ENCODE data around the gene SLC49A4. TPM values are rescaled to one million over a fixed set of nuclear protein-coding genes. Genes with fewer than 3 reads are reported as not detected.

Gene SLC49A4
- polyA plus RNA-seq, 3 donors: 12.9 to 19.0 (median 18.6) TPM

DNA sequence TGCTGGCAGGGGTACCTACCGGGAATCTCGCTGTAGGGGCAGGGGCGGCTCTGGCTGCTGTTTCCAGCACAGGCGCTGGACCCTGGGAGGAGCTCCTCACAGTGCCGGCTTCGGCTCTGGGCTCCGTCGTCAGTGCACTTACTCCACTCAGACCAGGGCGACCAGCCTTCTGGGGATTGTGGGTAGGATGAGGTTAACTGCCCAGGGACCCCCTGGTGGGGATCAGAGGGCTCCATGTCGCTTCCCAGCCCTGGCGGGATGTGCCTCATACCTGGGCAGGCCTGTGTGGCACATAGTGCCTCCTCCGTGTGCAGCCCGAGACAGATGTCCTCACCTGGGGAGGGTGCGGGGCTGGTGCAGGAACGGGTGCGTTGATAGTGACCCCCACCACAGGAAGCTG is 117.0 kb downstream of the SLC49A4 start:
- H3K4me3 ChIP-seq (replicated peaks in 1 of 3; ENCODE audit: low read depth in 2 of 3, low read length in 3 of 3): no peak overlapping the region
- whole genome bisulfite sequencing (ENCODE audit: insufficient coverage): 97% methylated on average over 13 of the region's 16 CpGs
- DNase-seq: no peak
- no peaks in the 10 kb centered on the region for H3K4me1 ChIP-seq (ENCODE audit: control insufficient read depth in 1 of 2, insufficient read depth in 2 of 2, low read length in 2 of 2)
- no peak overlapping the region for H3K4me2 ChIP-seq (replicated peaks; ENCODE audit: extremely low read depth, low read length, poor library complexity, severe bottlenecking)
- peaks cover 0 to 33% of the 10 kb centered on the region in 2 donors for H3K27me3 ChIP-seq (ENCODE audit: control insufficient read depth in 2 of 2, insufficient read depth in 2 of 2, low read length in 2 of 2)
- no peak overlapping the region for H3K4me3 Mint-ChIP-seq
- intact Hi-C loops (cut with micrococcal nuclease): no loop called here
- H3K9ac ChIP-seq (ENCODE audit: insufficient read depth, low read length, poor library complexity, severe bottlenecking): no peak overlapping the region
- H3K9me3 Mint-ChIP-seq: peaks cover 0 to 2% (median 0%) of the 10 kb centered on the region in 7 donors
- H3K36me3 ChIP-seq (replicated peaks in 1 of 2; ENCODE audit: control insufficient read depth in 1 of 2, insufficient read depth in 2 of 2, low read length in 2 of 2): no peaks in the 10 kb centered on the region
- H3K27me3 Mint-ChIP-seq (ENCODE audit: low read depth in 3 of 3): peaks cover 12 to 44% (median 27%) of the 10 kb centered on the region in 3 donors
- no peaks in the 10 kb centered on the region for H3K4me1 Mint-ChIP-seq
- no peak overlapping the region for H3K27ac ChIP-seq (ENCODE audit: low read depth in 1 of 2, low read length in 2 of 2)
- no peak overlapping the region for H2AFZ ChIP-seq (ENCODE audit: insufficient read depth, low read depth, low read length, poor library complexity, severe bottlenecking)
- H3K79me2 ChIP-seq (ENCODE audit: insufficient read depth, low read length): no peaks in the 10 kb centered on the region
- no peak overlapping the region for H3K27ac Mint-ChIP-seq
- no peaks in the 10 kb centered on the region for H3K9me3 ChIP-seq (replicated peaks in 1 of 2; ENCODE audit: control insufficient read depth in 1 of 2, insufficient read depth in 1 of 2, low read length in 2 of 2)
- H3K36me3 Mint-ChIP-seq: no peaks in the 10 kb centered on the region
- H4K20me1 ChIP-seq (ENCODE audit: insufficient read depth, low read length): no peaks in the 10 kb centered on the region
- TF ChIP-seq, protein P1, sequence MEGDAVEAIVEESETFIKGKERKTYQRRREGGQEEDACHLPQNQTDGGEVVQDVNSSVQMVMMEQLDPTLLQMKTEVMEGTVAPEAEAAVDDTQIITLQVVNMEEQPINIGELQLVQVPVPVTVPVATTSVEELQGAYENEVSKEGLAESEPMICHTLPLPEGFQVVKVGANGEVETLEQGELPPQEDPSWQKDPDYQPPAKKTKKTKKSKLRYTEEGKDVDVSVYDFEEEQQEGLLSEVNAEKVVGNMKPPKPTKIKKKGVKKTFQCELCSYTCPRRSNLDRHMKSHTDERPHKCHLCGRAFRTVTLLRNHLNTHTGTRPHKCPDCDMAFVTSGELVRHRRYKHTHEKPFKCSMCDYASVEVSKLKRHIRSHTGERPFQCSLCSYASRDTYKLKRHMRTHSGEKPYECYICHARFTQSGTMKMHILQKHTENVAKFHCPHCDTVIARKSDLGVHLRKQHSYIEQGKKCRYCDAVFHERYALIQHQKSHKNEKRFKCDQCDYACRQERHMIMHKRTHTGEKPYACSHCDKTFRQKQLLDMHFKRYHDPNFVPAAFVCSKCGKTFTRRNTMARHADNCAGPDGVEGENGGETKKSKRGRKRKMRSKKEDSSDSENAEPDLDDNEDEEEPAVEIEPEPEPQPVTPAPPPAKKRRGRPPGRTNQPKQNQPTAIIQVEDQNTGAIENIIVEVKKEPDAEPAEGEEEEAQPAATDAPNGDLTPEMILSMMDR (IDR thresholded peaks at IDR 0.05): no peak

- intact Hi-C loops (cut with micrococcal nuclease): no loop called here
- H3K27me3 ChIP-seq (ENCODE audit: control insufficient read depth in 2 of 2, insufficient read depth in 2 of 2, low read length in 2 of 2): peaks cover 0 to 33% of the 10 kb centered on the region in 2 donors
- H3K27ac ChIP-seq (ENCODE audit: low read depth in 1 of 2, low read length in 2 of 2): no peak overlapping the region
- 37% methylated on average over 76 of the region's 76 CpGs for WGBS (ENCODE audit: insufficient coverage)
- H2AFZ ChIP-seq (ENCODE audit: insufficient read depth, low read depth, low read length, poor library complexity, severe bottlenecking): peak overlapping the region; percentile 35
- H3K4me1 ChIP-seq (ENCODE audit: control insufficient read depth in 1 of 2, insufficient read depth in 2 of 2, low read length in 2 of 2): no peaks in the 10 kb centered on the region
- H3K4me1 Mint-ChIP-seq: no peaks in the 10 kb centered on the region
- H3K79me2 ChIP-seq (ENCODE audit: insufficient read depth, low read length): no peaks in the 10 kb centered on the region
- peak overlapping the region in 1 of 2 donors; percentile 60 for H3K4me3 Mint-ChIP-seq
- TF ChIP-seq, protein P1 (IDR thresholded peaks at IDR 0.05): no peak
- no peaks in the 10 kb centered on the region for H4K20me1 ChIP-seq (ENCODE audit: insufficient read depth, low read length)
- no peak overlapping the region for H3K27ac Mint-ChIP-seq
- H3K4me2 ChIP-seq (replicated peaks; ENCODE audit: extremely low read depth, low read length, poor library complexity, severe bottlenecking): no peak overlapping the region
- no peak overlapping the region for H3K4me3 ChIP-seq (replicated peaks in 1 of 3; ENCODE audit: low read depth in 2 of 3, low read length in 3 of 3)
- H3K36me3 ChIP-seq (replicated peaks in 1 of 2; ENCODE audit: control insufficient read depth in 1 of 2, insufficient read depth in 2 of 2, low read length in 2 of 2): no peaks in the 10 kb centered on the region
- no peaks in the 10 kb centered on the region for H3K9me3 ChIP-seq (replicated peaks in 1 of 2; ENCODE audit: control insufficient read depth in 1 of 2, insufficient read depth in 1 of 2, low read length in 2 of 2)
- DNase-seq: no peak
- peaks cover 16 to 49% (median 28%) of the 10 kb centered on the region in 3 donors for H3K27me3 Mint-ChIP-seq (ENCODE audit: low read depth in 3 of 3)
- no peaks in the 10 kb centered on the region for H3K36me3 Mint-ChIP-seq
- no peak overlapping the region for H3K9ac ChIP-seq (ENCODE audit: insufficient read depth, low read length, poor library complexity, severe bottlenecking)
- H3K9me3 Mint-ChIP-seq: peaks cover 0 to 2% (median 0%) of the 10 kb centered on the region in 7 donors
Observed at GRCh38 chr3:122912772-122913538, 118.1 kb downstream of the SLC49A4 start.
